Prostate gland (tissue), 2 donors: Measurements from ENCODE around the gene GPRIN3.

Source experiments
- POLR2A ChIP-seq: fragments of 450-650 bp; IDR thresholded peaks from one replicate; pipeline ENCODE4 v1.6.1; 2016; ENCODE audit warnings: antibody characterized with exemption, mild to moderate bottlenecking
- TF ChIP-seq, protein P1 (sequence below), 4 experiments: fragments of 200-600 bp in 2 of 4; fragments of 450-650 bp in 2 of 4; sonication (generic) in 2 of 4; IDR thresholded peaks; 1 replicate in 3 of 4; 2 replicates in 1 of 4; pipeline ENCODE4 v1.5.1; 2016 to 2019; ENCODE audit warnings: antibody characterized with exemption in 4 of 4, mild to moderate bottlenecking in 2 of 4, moderate library complexity in 2 of 4

- TF ChIP-seq, protein P1, sequence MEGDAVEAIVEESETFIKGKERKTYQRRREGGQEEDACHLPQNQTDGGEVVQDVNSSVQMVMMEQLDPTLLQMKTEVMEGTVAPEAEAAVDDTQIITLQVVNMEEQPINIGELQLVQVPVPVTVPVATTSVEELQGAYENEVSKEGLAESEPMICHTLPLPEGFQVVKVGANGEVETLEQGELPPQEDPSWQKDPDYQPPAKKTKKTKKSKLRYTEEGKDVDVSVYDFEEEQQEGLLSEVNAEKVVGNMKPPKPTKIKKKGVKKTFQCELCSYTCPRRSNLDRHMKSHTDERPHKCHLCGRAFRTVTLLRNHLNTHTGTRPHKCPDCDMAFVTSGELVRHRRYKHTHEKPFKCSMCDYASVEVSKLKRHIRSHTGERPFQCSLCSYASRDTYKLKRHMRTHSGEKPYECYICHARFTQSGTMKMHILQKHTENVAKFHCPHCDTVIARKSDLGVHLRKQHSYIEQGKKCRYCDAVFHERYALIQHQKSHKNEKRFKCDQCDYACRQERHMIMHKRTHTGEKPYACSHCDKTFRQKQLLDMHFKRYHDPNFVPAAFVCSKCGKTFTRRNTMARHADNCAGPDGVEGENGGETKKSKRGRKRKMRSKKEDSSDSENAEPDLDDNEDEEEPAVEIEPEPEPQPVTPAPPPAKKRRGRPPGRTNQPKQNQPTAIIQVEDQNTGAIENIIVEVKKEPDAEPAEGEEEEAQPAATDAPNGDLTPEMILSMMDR (IDR thresholded peaks at IDR 0.05), result no peak
- TF ChIP-seq POLR2A, result no peak
Observed at GRCh38 chr4:89300060-89300459, 7.5 kb downstream of the GPRIN3 start.
